IMR-90 (cell line): ENCODE data around the gene PNPLA2. TPM values are rescaled to one million over a fixed set of nuclear protein-coding genes. Genes with fewer than 3 reads are reported as not detected.

Source experiments
- ATAC-seq: fragments of 200-7000 bp; cut with Tn5 transposase; 2 replicates; pipeline ENCODE4 v1.9.1; 2020; ENCODE audit warnings: low read depth, mild to moderate bottlenecking, moderate library complexity
- BruUV-seq: library from RNA; stranded (reverse); fragments of 400-500 nt; replicated peaks from 2 replicates; lab custom pipeline; 2021; lab: Mats Ljungman, UMichigan
- CTCF ChIA-PET: fragments of 300-600 bp; formaldehyde crosslinking; extraction: SDS; loops from one replicate; lab custom pipeline; 2021; ENCODE audit warnings: antibody characterized with exemption; lab: Yijun Ruan, JAX
- POLR2A ChIA-PET: fragments of 300-600 bp; sonication (Branson Sonifier 250); formaldehyde crosslinking; loops from one replicate; lab custom pipeline; 2022; ENCODE audit warnings: antibody characterized with exemption; ENCODE audit not compliant: unreplicated experiment; lab: Charles Lee
- DNase-seq: peaks from one replicate; pipeline ENCODE4 v3.0.0; 2013
- H2AFZ ChIP-seq: replicated peaks from 2 replicates; pipeline ENCODE3; 2013; ENCODE audit warnings: low read length, mild to moderate bottlenecking; ENCODE audit not compliant: poor library complexity
- H2AK5ac ChIP-seq: 2 replicates; pipeline ENCODE4 v1.6.1; 2013; ENCODE audit warnings: low read depth, low read length, inconsistent platforms
- H2AK9ac ChIP-seq: replicated peaks from 2 replicates; pipeline ENCODE3; 2013; ENCODE audit warnings: mild to moderate bottlenecking, low read depth, low read length, moderate library complexity; ENCODE audit not compliant: poor library complexity
- H2BK120ac ChIP-seq: 2 replicates; pipeline ENCODE4 v1.6.1; 2013; ENCODE audit warnings: low read depth, low read length, inconsistent platforms
- H2BK15ac ChIP-seq: 3 replicates; pipeline ENCODE4 v1.6.1; 2013; ENCODE audit warnings: low read depth, low read length, inconsistent platforms
- H2BK20ac ChIP-seq: 2 replicates; pipeline ENCODE4 v1.6.1; 2013; ENCODE audit warnings: low read depth, mild to moderate bottlenecking, inconsistent platforms, low read length, moderate library complexity
- H2BK5ac ChIP-seq: 2 replicates; pipeline ENCODE4 v1.6.1; 2013; ENCODE audit warnings: mild to moderate bottlenecking, low read depth, low read length, inconsistent platforms; ENCODE audit not compliant: poor library complexity, severe bottlenecking
- H3K14ac ChIP-seq: replicated peaks from 2 replicates; pipeline ENCODE4 v1.6.1; 2013; ENCODE audit warnings: low read depth, low read length, inconsistent platforms
- H3K18ac ChIP-seq: 2 replicates; pipeline ENCODE4 v1.6.1; 2013; ENCODE audit warnings: low read depth, low read length, control low read depth
- H3K23ac ChIP-seq: 2 replicates; pipeline ENCODE4 v1.6.1; 2013; ENCODE audit warnings: low read depth, low read length, inconsistent platforms
- H3K27ac ChIP-seq: 2 replicates; pipeline ENCODE4 v1.5.1; 2013; ENCODE audit warnings: mild to moderate bottlenecking, control low read depth, low read length; ENCODE audit not compliant: insufficient read depth
- H3K27me3 ChIP-seq: 2 replicates; pipeline ENCODE4 v1.6.1; 2013; ENCODE audit warnings: low read length; ENCODE audit not compliant: control insufficient read depth, insufficient read depth
- H3K36me3 ChIP-seq: 2 replicates; pipeline ENCODE4 v1.6.1; 2013; ENCODE audit warnings: low read length, mixed read lengths; ENCODE audit not compliant: control insufficient read depth, insufficient read depth
- H3K4ac ChIP-seq: 2 replicates; pipeline ENCODE4 v1.6.1; 2013; ENCODE audit warnings: low read depth, low read length, inconsistent platforms
- H3K4me1 ChIP-seq: 2 replicates; pipeline ENCODE4 v1.6.1; 2013; ENCODE audit warnings: low read length, mixed read lengths; ENCODE audit not compliant: control insufficient read depth, insufficient read depth
- H3K4me2 ChIP-seq: 2 replicates; pipeline ENCODE4 v1.6.1; 2013; ENCODE audit warnings: low read depth, mild to moderate bottlenecking, control low read depth, low read length, moderate library complexity
- H3K4me3 ChIP-seq: 2 replicates; pipeline ENCODE4 v1.5.1; 2013; ENCODE audit warnings: low read depth, mild to moderate bottlenecking, control low read depth, low read length, moderate library complexity; ENCODE audit not compliant: insufficient read depth
- H3K56ac ChIP-seq: 2 replicates; pipeline ENCODE4 v1.6.1; 2013; ENCODE audit warnings: low read length, inconsistent platforms; ENCODE audit not compliant: insufficient read depth; ENCODE audit errors: extremely low read depth
- H3K79me1 ChIP-seq, 2 experiments: 2 replicates each; pipeline ENCODE4 v1.6.1; 2013; ENCODE audit warnings: low read length in 2 of 2, inconsistent platforms in 1 of 2, low read depth in 1 of 2
- H3K9ac ChIP-seq: 2 replicates; pipeline ENCODE4 v1.6.1; 2013; ENCODE audit warnings: low read depth, low read length, control low read depth
- H3K9me1 ChIP-seq: 2 replicates; pipeline ENCODE4 v1.6.1; 2013; ENCODE audit warnings: low read length, inconsistent platforms; ENCODE audit not compliant: insufficient read depth
- H3K9me3 ChIP-seq: 2 replicates; pipeline ENCODE4 v1.6.1; 2013; ENCODE audit warnings: low read length; ENCODE audit not compliant: control insufficient read depth, insufficient read depth
- H4K20me1 ChIP-seq: 2 replicates; pipeline ENCODE4 v1.6.1; 2013; ENCODE audit warnings: low read length, inconsistent platforms; ENCODE audit not compliant: insufficient read depth
- H4K5ac ChIP-seq: 2 replicates; pipeline ENCODE4 v1.6.1; 2013; ENCODE audit warnings: mild to moderate bottlenecking, low read depth, low read length, control low read depth
- H4K8ac ChIP-seq, 2 experiments: 2 replicates each; pipeline ENCODE4 v1.6.1; 2013; ENCODE audit warnings: low read depth in 2 of 2, low read length in 2 of 2, control low read depth in 1 of 2, inconsistent platforms in 1 of 2
- H4K91ac ChIP-seq: 2 replicates; pipeline ENCODE4 v1.6.1; 2013; ENCODE audit warnings: low read depth, low read length, inconsistent platforms; ENCODE audit not compliant: insufficient read depth
- BHLHE40 ChIP-seq: fragments of 150-350 bp; IDR thresholded peaks from 2 replicates; pipeline ENCODE4 v1.6.1; 2016; ENCODE audit warnings: mild to moderate bottlenecking, low read depth, low read length
- CEBPB ChIP-seq: IDR thresholded peaks from 2 replicates; pipeline ENCODE4 v1.6.1; 2012; ENCODE audit warnings: low read depth, low read length, improper control_type of control experiment
- CHD1 ChIP-seq: IDR thresholded peaks from 2 replicates; pipeline ENCODE4 v1.6.1; 2012; ENCODE audit warnings: low read depth, low read length, improper control_type of control experiment
- CTCF ChIP-seq: conservative IDR thresholded peaks from 2 replicates; pipeline ENCODE4 v1.5.1; 2012; ENCODE audit warnings: mild to moderate bottlenecking, low read depth, low read length, improper control_type of control experiment
- FOS ChIP-seq: fragments of 150-350 bp; IDR thresholded peaks from 2 replicates; pipeline ENCODE4 v1.6.1; 2016; ENCODE audit warnings: low read depth, low read length
- MAFK ChIP-seq: IDR thresholded peaks from 2 replicates; pipeline ENCODE4 v1.6.1; 2012; ENCODE audit warnings: low read depth, low read length, improper control_type of control experiment
- MAZ ChIP-seq: IDR thresholded peaks from 2 replicates; pipeline ENCODE4 v1.6.1; 2012; ENCODE audit warnings: low read depth, mild to moderate bottlenecking, low read length, improper control_type of control experiment, moderate library complexity, borderline replicate concordance
- MXI1 ChIP-seq: IDR thresholded peaks from 2 replicates; pipeline ENCODE4 v1.6.1; 2012; ENCODE audit warnings: low read depth, mild to moderate bottlenecking, low read length, moderate library complexity, borderline replicate concordance
- NFE2L2 ChIP-seq: fragments of 150-350 bp; IDR thresholded peaks from 2 replicates; pipeline ENCODE4 v1.6.1; 2016; ENCODE audit warnings: low read depth, mild to moderate bottlenecking, low read length
- RAD21 ChIP-seq: IDR thresholded peaks from 2 replicates; pipeline ENCODE4 v1.6.1; 2012; ENCODE audit warnings: low read length, improper control_type of control experiment
- RCOR1 ChIP-seq: IDR thresholded peaks from 2 replicates; pipeline ENCODE4 v1.6.1; 2012; ENCODE audit warnings: mild to moderate bottlenecking, low read length, improper control_type of control experiment; ENCODE audit not compliant: insufficient replicate concordance
- SMC3 ChIP-seq: fragments of 150-350 bp; IDR thresholded peaks from 2 replicates; pipeline ENCODE4 v1.6.1; 2016; ENCODE audit warnings: low read depth, mild to moderate bottlenecking, antibody characterized with exemption, low read length, moderate library complexity
- WGBS, 2 experiments: methylation state at CpG; one replicate each; pipeline versions ENCODE4 v1.1.5 to v1.1.7; 2013; ENCODE audit warnings: missing lambda C conversion rate in 2 of 2; ENCODE audit not compliant: insufficient read length in 1 of 2; ENCODE audit errors: extremely low coverage in 2 of 2; 5-methylcytosine and 5-hydroxymethylcytosine counted together
- dilution Hi-C: fragments of 300-500 bp; cut with HindIII; formaldehyde crosslinking; loops from one replicate; pipeline ENCODE4 v1.14.3; 2018; ENCODE audit warnings: low sequenced_read_pairs; ENCODE audit not compliant: unreplicated experiment
- in situ Hi-C: fragments of 300-500 bp; cut with MboI; formaldehyde crosslinking; loops from 3 replicates; pipeline ENCODE4 v1.14.3; 2019; ENCODE audit warnings: low sequenced_read_pairs, inconsistent platforms, mixed read lengths
- intact Hi-C: fragments of 100-400 bp; cut with micrococcal nuclease; formaldehyde crosslinking; loops from 2 replicates; pipeline ENCODE4 v1.10.0; 2022
- polyA plus RNA-seq, 3 experiments: library from polyadenylated mRNA; depleted of rRNA; stranded (reverse); fragments of >200 nt; gene quantifications; 2 replicates each; pipeline ENCODE4 v1.2.3, GENCODE V29; 2012; ENCODE audit warnings: low replicate concordance in 1 of 3
- total RNA-seq: library from RNA; depleted of rRNA; stranded (reverse); fragments of >200 nt; gene quantifications from 2 replicates; pipeline ENCODE4 v1.2.3, GENCODE V29; 2012
- TF ChIP-seq, protein P1 (sequence below): fragments of 150-350 bp; IDR thresholded peaks from 2 replicates; pipeline ENCODE4 v1.6.1; 2017; ENCODE audit warnings: mild to moderate bottlenecking, antibody characterized with exemption, low read length, low read depth
- TF ChIP-seq, protein P2 (sequence below): fragments of 150-350 bp; IDR thresholded peaks from 2 replicates; pipeline ENCODE4 v1.6.1; 2016; ENCODE audit warnings: low read depth, mild to moderate bottlenecking, low read length, moderate library complexity, borderline replicate concordance

The PNPLA2 gene
- total and polyA plus RNA-seq, 2 of the 4 experiments (the other 2 are of a cell fraction) = 7.0 to 94.3 TPM

DNA sequence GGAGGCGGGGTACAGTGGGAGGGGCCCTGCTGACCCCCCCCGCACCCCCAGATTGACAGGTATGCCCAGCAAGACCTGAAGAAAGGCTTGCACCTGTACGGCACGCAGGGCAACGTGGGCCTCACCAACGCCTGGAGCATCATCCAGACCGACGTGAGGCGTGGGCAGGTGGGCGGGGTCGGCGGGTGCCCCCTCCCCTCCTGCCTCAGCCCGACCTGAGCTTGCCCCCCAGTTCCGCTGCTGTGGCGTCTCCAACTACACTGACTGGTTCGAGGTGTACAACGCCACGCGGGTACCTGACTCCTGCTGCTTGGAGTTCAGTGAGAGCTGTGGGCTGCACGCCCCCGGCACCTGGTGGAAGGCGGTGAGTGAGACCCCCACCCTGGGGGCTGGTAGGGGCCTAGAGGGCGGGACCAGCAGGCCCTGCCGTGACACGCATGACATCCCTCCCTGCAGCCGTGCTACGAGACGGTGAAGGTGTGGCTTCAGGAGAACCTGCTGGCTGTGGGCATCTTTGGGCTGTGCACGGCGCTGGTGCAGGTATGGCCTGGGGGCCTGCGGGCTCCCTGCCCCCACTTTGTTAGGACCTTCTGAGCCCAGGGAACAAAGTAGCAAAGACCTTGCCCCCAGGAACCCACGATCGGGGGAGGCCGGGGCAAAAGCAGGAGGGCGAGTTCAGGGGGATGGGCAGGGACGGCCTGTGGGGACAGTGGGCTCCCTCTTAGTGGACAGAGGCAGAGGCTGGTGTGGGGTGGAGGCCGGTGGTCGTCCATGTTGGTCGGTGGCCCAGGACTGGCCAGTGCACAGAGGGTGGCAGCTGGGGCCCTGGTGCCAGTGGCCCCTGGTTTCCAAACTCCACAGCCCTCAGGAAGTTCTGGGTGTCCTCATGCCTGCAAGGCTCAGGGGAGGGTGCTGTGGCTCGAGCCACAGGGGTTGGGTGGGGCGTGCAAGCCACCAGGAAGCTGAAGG is 47.0 kb downstream of the PNPLA2 start:
- no peak overlapping the region for H2BK120ac ChIP-seq
- H4K20me1 ChIP-seq = peaks cover 41% of the 10 kb centered on the region
- DNase-seq (no peak), ATAC-seq (no peak)
- WGBS, 2 experiments = 91% methylated on average over 11 of the region's 41 CpGs; no CpG with 5 or more reads in 1 of the 2 experiments
- peaks cover 5% of the 10 kb centered on the region for H3K9me1 ChIP-seq
- no peak overlapping the region for H3K18ac ChIP-seq
- H2BK20ac ChIP-seq = no peak overlapping the region
- H3K14ac ChIP-seq = no peak overlapping the region
- no peak overlapping the region for H4K8ac ChIP-seq
- H2AK9ac ChIP-seq = no peak overlapping the region
- H3K4me3 ChIP-seq = no peak overlapping the region
- no peak overlapping the region for H2AFZ ChIP-seq
- H3K27ac ChIP-seq = no peak overlapping the region
- H3K23ac ChIP-seq = no peak overlapping the region
- no peaks in the 10 kb centered on the region for H3K9me3 ChIP-seq
- intact Hi-C loops = no loop called here
- H3K79me1 ChIP-seq = peaks cover 10 to 38% of the 10 kb centered on the region in 2 experiments; a peak in 3 of 4 replicates
- ChIA-PET CTCF (no interaction called here), POLR2A (no interaction called here)
- H3K4ac ChIP-seq = no peak overlapping the region
- H3K56ac ChIP-seq = no peak overlapping the region
- dilution Hi-C loops = no loop called here
- no peak overlapping the region for H2BK15ac ChIP-seq
- no peak overlapping the region for H2BK5ac ChIP-seq
- H2AK5ac ChIP-seq = no peak overlapping the region
- H3K4me2 ChIP-seq = no peak overlapping the region
- H4K91ac ChIP-seq = no peak overlapping the region
- peaks cover 2% of the 10 kb centered on the region; the same call in 1 of the 2 replicates for H3K4me1 ChIP-seq
- H3K36me3 ChIP-seq = peaks cover 34% of the 10 kb centered on the region; the same call in 1 of the 2 replicates
- H3K27me3 ChIP-seq = no peaks in the 10 kb centered on the region
- H3K9ac ChIP-seq = no peak overlapping the region
- H4K5ac ChIP-seq = no peak overlapping the region
- no TSS peak for BruUV-seq
- in situ Hi-C loops = no loop called here
- TF ChIP-seq RCOR1 = no peak
- TF ChIP-seq, protein P1, sequence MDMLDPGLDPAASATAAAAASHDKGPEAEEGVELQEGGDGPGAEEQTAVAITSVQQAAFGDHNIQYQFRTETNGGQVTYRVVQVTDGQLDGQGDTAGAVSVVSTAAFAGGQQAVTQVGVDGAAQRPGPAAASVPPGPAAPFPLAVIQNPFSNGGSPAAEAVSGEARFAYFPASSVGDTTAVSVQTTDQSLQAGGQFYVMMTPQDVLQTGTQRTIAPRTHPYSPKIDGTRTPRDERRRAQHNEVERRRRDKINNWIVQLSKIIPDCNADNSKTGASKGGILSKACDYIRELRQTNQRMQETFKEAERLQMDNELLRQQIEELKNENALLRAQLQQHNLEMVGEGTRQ = no peak
- TF ChIP-seq MXI1 = no peak
- TF ChIP-seq RAD21 = no peak
- no peak for TF ChIP-seq MAFK
- TF ChIP-seq, protein P2, sequence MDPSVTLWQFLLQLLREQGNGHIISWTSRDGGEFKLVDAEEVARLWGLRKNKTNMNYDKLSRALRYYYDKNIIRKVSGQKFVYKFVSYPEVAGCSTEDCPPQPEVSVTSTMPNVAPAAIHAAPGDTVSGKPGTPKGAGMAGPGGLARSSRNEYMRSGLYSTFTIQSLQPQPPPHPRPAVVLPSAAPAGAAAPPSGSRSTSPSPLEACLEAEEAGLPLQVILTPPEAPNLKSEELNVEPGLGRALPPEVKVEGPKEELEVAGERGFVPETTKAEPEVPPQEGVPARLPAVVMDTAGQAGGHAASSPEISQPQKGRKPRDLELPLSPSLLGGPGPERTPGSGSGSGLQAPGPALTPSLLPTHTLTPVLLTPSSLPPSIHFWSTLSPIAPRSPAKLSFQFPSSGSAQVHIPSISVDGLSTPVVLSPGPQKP = no peak
- TF ChIP-seq SMC3 = no peak
- no peak for TF ChIP-seq BHLHE40
- no peak for TF ChIP-seq CTCF
- no peak for TF ChIP-seq FOS
- TF ChIP-seq MAZ = no peak
- no peak for TF ChIP-seq CEBPB
- no peak for TF ChIP-seq CHD1
- no peak for TF ChIP-seq NFE2L2
